Measurements from ENCODE around the gene ETFA. TPM values are rescaled to one million over a fixed set of nuclear protein-coding genes. Genes with fewer than 3 reads are reported as not detected.
"Not testable (repeated sequence)": the region's sequence is repeated elsewhere in the genome, so short reads cannot be mapped to it uniquely, and the experiment has no call there.

ETFA gene
- total RNA-seq, 1 donor = 51.5 TPM

DNA sequence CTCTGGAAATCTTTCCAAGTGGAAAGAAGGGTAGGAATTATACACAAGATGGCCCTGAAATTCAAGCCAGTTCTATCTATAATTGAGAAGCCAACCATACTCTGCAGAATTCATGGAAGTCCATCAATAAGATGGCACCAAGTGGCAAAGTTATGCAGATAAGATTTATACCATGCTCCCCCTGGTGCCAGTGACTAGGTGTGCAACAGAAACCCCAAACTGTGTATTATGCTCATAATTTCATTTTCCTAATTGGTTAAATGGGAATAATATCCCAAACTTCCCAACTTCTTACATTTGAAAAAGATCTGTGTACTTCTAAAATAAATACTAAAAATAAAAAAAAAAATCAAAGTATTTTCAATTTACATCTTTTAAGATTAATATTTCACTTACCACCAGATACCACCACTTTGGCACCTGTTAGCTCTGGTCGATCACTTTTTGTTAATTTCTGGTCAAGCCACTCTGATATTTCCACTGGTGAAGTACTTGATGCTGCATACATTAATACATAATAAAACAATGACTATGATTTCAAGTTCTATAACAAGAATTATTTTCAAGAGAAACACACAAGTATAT lies 25.9 kb downstream of the ETFA start:
- Histone ChIP-seq H3K9me3 (ENCODE audit: low read depth, low read length) (no peaks in the 10 kb centered on the region), H3K27me3 (ENCODE audit: insufficient read depth, low read length) (no peaks in the 10 kb centered on the region), H3K4me1 (ENCODE audit: insufficient read depth, low read length) (peaks cover 17% of the 10 kb centered on the region), H3K4me3 (ENCODE audit: low read length) (no peak overlapping the region)

DNA sequence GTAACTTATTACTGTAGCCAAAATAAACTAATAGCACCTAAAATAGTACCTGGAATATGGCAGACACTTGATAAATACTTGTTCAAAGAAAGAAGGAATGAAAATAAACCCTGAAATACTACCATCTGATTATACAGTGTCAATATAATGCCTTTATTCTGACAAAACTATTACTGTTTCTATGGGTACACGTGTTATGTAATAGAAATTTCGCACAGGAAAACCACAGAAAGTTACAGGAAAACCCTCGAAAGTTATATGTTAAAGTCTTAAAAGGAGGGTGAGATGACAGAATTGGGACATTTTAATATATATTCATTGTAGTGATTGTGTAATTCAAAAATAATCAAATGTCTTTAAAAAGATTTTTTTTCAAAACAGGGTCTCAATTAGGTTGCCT lies 28.8 kb downstream of the ETFA start:
- Histone ChIP-seq H3K4me1 (ENCODE audit: insufficient read depth, low read length) (peaks cover 17% of the 10 kb centered on the region), H3K9me3 (ENCODE audit: low read depth, low read length) (no peaks in the 10 kb centered on the region), H3K27me3 (ENCODE audit: insufficient read depth, low read length) (no peaks in the 10 kb centered on the region), H3K4me3 (ENCODE audit: low read length) (no peak overlapping the region)

DNA sequence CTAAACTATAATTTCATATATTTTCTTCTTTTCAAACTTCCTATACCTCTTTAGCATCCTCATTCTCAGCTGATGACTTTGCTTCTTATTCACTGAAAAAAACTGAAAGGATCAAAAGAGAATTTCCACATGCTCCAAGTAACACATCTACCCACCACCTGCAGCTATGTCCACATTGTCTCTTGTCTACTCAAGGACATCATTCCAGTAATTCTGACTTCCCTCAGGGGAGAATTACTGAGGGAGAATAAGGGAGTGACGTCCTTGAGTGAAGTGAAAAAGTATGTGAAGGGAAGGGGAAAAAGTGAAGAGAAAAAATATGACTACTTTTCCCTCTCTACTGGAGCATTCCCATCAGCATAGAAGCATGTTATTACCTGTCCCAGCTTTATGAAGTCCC lies 32.6 kb downstream of the ETFA start:
- Histone ChIP-seq H3K4me3 (ENCODE audit: low read length) (no peak overlapping the region), H3K27me3 (ENCODE audit: insufficient read depth, low read length) (no peaks in the 10 kb centered on the region), H3K9me3 (ENCODE audit: low read depth, low read length) (no peaks in the 10 kb centered on the region), H3K4me1 (ENCODE audit: insufficient read depth, low read length) (peaks cover 13% of the 10 kb centered on the region)

DNA sequence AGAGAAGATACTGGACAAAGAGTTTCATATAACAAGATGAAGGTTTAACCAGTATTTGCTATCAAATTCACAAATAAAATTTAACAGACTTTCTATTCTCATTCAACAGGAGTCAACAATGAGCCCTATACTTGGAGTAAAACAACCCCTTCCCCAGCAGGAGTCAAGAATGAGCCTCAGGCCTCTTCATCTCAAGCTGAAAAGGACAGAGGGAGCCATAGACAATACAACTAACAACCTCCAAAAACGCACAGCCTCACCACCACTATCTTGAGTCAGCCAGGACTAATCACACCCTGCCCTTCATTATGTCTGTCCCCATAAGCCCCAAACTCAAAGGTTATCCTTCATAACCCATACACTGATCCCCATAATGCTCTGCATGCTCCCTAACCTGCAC lies 36.4 kb downstream of the ETFA start:
- Histone ChIP-seq H3K4me3 (ENCODE audit: low read length) (no peak overlapping the region), H3K27me3 (ENCODE audit: insufficient read depth, low read length) (no peaks in the 10 kb centered on the region), H3K9me3 (ENCODE audit: low read depth, low read length) (no peaks in the 10 kb centered on the region), H3K4me1 (ENCODE audit: insufficient read depth, low read length) (no peaks in the 10 kb centered on the region)

DNA sequence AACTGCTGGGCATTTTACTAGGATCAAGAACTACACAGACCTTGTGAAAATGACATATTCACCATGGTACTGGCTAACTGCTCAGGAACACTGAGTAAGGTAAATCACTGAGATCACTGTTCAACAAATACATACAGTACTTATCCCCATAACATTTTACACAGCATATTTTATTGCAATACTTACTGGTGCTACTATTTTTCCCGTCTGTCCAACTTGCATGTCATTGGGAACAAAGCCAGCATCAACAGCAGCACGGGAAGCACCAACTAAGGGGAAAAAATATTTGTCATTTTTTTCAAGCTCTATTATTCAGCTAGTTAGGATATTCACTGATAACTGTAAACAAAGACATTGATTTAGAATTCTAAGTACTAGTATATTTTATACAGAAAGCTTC lies 37.0 kb downstream of the ETFA start:
- no peak overlapping the region for H3K4me3 ChIP-seq (ENCODE audit: low read length)
- no peaks in the 10 kb centered on the region for H3K27me3 ChIP-seq (ENCODE audit: insufficient read depth, low read length)
- H3K4me1 ChIP-seq (ENCODE audit: insufficient read depth, low read length) = no peaks in the 10 kb centered on the region
- H3K9me3 ChIP-seq (ENCODE audit: low read depth, low read length) = no peaks in the 10 kb centered on the region

DNA sequence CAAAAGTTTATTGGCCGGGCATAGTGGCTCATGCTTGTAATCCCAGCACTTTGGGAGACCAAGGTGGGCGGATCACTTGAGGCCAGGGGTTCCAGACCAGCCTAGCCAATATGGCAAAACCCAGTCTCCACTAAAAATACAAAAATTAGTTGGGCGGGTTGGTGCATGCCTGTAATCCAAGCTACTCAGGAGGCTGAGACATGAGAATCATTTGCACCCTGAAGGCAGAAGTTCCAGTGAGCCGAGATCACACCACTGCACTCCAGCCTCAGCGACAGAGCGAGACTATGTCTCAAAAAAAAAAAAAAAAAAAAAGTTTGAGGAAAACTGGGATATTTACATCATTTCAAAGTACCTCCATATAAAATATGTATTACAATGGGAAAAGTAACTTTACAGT lies 40.4 kb downstream of the ETFA start:
- H3K4me3 ChIP-seq (ENCODE audit: low read length) = no peak overlapping the region
- no peaks in the 10 kb centered on the region for H3K27me3 ChIP-seq (ENCODE audit: insufficient read depth, low read length)
- no peaks in the 10 kb centered on the region for H3K4me1 ChIP-seq (ENCODE audit: insufficient read depth, low read length)
- H3K9me3 ChIP-seq (ENCODE audit: low read depth, low read length) = peaks cover 6% of the 10 kb centered on the region

DNA sequence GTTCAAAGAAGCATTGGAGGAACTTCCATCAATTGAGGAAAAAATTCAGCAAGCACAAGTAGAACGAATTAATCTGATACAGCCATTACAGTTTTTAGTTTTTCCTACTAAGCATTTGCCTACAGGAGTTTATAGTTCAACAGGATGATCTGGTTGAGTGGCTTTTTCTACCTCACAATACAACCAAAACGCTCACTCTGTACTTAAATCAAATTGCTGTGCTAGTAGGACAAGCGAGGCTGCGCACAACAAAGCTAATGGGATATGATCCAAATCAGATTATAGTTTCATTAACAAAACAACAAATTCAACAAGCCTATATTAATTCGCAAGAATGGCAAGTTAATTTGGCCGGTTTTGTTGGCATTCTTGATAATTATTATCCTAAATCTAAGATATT lies 44.2 kb downstream of the ETFA start:
- Histone ChIP-seq H3K4me1 (ENCODE audit: insufficient read depth, low read length) (no peaks in the 10 kb centered on the region), H3K4me3 (ENCODE audit: low read length) (no peak overlapping the region), H3K27me3 (ENCODE audit: insufficient read depth, low read length) (no peaks in the 10 kb centered on the region), H3K9me3 (ENCODE audit: low read depth, low read length) (peaks cover 23% of the 10 kb centered on the region)

DNA sequence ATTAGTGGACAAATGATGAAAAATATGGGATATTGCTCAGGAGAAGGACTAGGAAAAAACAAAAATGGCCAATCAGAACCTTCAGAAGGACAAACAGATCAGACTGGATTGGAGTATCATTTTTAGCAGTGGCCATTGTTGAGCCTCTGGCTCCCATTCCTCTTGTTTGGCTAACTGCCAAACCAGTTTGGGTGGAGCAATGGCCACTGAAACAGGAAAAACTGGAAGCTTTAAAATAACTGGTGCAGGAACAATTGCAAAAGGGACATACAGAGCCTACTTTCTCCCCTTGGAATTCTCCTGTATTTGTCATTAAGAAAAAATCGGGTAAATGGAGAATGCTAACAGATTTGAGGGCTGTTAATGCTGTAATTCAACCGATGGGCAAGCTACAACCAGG lies 45.5 kb downstream of the ETFA start:
- not testable (repeated sequence) for H3K4me3 ChIP-seq (ENCODE audit: low read length); H3K4me1 ChIP-seq (ENCODE audit: insufficient read depth, low read length); H3K27me3 ChIP-seq (ENCODE audit: insufficient read depth, low read length)
- H3K9me3 ChIP-seq (ENCODE audit: low read depth, low read length) = peaks cover 23% of the 10 kb centered on the region

DNA sequence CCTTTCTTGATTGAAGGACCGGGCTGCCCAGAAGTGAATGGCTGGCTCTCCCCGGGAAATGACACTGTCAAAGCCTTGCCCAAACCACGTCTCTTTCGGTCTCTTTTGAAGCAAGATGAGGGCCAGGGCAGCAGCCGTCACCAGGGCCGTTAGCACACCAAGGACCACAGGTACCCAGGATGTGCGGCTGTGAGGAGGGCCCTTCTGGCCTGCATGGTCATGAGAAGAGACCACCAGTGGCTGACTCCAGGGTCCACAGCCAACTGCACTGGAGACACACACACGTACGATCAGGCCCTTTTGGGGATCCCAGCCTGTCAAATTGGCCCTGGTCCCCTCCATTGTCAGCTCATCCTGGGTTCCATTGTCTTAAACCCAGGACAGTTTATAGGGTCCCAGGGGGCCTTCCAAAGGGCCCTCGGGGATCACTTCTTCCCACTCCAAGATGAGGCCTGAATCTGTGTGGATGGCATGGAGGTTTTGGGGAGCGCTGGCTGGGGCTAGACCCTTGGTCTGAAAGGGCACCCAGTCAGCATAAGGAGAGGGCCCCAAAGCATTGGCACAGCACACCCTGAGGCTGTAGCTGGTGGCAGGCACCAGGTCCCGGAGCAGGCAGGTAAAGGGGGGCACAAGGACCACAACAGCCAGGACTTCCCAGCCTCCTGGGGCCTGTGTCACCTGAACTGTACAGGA lies 50.9 kb downstream of the ETFA start:
- no peaks in the 10 kb centered on the region for H3K4me1 ChIP-seq (ENCODE audit: insufficient read depth, low read length)
- no peak overlapping the region for H3K4me3 ChIP-seq (ENCODE audit: low read length)
- peaks cover 17% of the 10 kb centered on the region for H3K9me3 ChIP-seq (ENCODE audit: low read depth, low read length)
- no peaks in the 10 kb centered on the region for H3K27me3 ChIP-seq (ENCODE audit: insufficient read depth, low read length)

DNA sequence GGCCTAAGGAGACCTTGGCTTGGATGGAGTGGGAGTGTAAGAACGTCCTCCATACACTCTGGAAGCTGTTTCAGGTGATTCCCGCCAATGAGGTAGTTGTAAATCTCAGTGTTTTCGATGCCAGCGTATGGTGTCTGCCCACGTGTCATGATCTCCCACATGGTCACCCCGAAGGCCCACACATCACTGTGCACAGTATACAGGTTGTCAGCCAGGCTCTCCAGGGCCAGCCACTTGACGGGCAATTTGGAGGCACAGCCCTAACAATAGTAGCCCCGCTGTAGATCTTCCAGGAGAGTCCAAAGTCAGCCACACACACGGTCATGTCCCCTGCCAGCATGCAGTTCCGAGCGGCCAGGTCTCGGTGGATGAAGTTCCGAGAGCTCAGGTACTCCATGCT lies 51.9 kb downstream of the ETFA start:
- Histone ChIP-seq H3K4me3 (ENCODE audit: low read length) (no peak overlapping the region), H3K4me1 (ENCODE audit: insufficient read depth, low read length) (no peaks in the 10 kb centered on the region), H3K9me3 (ENCODE audit: low read depth, low read length) (peaks cover 16% of the 10 kb centered on the region), H3K27me3 (ENCODE audit: insufficient read depth, low read length) (no peaks in the 10 kb centered on the region)

DNA sequence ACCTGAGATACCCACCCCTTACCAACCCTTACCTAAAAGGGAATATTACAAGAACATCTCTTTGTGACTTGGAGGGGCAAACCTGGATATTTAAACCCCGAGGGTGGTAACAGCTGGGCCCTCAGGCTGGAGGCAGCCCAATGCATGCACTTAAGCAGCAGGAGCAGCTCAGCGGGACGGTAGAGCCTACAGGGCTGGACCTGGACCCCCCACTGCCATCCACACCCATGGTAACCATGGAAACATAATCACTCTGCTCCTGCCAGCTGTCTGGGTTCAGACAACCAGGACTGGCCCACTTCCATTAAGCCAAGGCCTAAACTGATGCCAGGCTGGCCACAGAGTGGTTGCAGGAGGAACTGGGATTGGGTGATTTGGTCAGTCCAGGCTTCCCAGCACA lies 52.8 kb downstream of the ETFA start:
- Histone ChIP-seq H3K27me3 (ENCODE audit: insufficient read depth, low read length) (no peaks in the 10 kb centered on the region), H3K4me1 (ENCODE audit: insufficient read depth, low read length) (no peaks in the 10 kb centered on the region), H3K9me3 (ENCODE audit: low read depth, low read length) (peaks cover 7% of the 10 kb centered on the region), H3K4me3 (ENCODE audit: low read length) (no peak overlapping the region)

DNA sequence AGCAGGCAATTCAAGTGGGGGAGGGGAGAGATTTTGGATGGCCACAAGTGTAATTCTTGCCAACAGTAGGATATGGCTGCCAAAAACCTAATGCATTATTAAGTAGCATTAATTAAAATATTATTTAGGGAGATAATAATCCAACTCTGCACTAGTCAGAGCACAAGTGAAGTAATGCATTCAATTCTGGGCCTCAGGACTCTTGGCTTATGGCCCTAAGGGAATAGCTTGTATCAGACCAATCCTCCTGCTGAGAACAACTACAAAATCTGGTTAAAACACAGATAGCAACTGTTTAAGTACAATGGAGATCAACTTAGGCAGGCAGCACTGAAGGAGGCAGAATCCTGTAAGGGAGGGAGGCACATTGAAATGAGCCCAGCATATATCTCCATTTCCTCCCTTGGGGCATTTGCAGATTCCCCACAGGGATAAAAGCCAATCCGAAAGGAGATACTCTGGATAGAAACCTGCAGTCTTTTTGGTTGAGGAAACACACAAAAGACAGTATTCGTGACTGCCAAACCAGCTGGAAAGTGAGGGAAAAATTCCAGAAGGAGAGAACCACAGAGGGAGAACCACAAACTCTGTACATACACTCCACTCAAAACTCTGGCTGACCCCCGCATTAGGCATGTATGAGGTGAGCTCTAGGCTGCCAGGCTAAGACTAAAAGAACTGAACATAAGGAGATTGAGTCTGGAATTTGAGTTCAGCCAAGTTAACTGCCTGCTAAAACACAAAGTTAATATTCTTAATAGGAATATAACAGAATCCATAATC lies 57.4 kb downstream of the ETFA start:
- Histone ChIP-seq H3K4me1 (ENCODE audit: insufficient read depth, low read length) (no peaks in the 10 kb centered on the region), H3K27me3 (ENCODE audit: insufficient read depth, low read length) (no peaks in the 10 kb centered on the region), H3K4me3 (ENCODE audit: low read length) (no peak overlapping the region), H3K9me3 (ENCODE audit: low read depth, low read length) (no peaks in the 10 kb centered on the region)

DNA sequence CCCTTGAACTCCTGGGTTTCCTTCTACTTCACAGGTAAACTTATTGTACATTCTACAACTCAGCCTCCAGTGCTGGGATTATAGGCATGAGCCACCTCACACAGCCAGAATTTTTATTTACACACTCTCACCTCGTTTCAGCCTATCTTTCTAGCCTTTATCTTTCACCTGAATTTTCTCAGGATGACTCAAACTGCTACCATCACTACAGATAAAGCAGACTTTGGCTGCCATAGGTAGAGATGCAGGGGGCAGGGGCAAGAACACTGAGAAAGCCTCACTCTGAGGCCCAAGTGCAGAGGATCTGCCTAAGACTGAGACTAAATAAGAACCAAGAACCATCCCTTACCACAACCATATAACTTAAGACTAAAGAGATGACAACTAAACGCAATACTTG lies 59.0 kb downstream of the ETFA start:
- Histone ChIP-seq H3K4me3 (ENCODE audit: low read length) (no peak overlapping the region), H3K27me3 (ENCODE audit: insufficient read depth, low read length) (no peaks in the 10 kb centered on the region), H3K4me1 (ENCODE audit: insufficient read depth, low read length) (no peaks in the 10 kb centered on the region), H3K9me3 (ENCODE audit: low read depth, low read length) (no peaks in the 10 kb centered on the region)

DNA sequence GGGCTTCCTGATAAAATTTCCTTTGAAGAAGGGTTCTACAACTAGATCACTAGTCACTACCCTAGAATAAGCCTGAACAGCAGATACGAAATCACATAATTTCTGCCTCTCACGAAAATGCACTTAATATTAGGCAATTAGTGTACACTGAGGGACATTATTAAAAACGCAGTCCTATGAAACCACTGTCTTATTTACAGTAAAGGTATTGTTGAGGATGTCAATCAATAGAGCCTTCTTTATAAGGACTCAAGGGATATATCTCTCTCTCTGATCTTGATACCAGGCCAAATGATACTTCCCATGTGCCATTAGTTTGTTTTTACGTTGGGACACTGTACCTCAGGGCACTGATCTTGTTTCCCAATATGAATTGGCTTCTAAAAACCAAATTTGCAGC lies 59.6 kb downstream of the ETFA start:
- Histone ChIP-seq H3K9me3 (ENCODE audit: low read depth, low read length) (no peaks in the 10 kb centered on the region), H3K27me3 (ENCODE audit: insufficient read depth, low read length) (no peaks in the 10 kb centered on the region), H3K4me3 (ENCODE audit: low read length) (no peak overlapping the region), H3K4me1 (ENCODE audit: insufficient read depth, low read length) (no peaks in the 10 kb centered on the region)

DNA sequence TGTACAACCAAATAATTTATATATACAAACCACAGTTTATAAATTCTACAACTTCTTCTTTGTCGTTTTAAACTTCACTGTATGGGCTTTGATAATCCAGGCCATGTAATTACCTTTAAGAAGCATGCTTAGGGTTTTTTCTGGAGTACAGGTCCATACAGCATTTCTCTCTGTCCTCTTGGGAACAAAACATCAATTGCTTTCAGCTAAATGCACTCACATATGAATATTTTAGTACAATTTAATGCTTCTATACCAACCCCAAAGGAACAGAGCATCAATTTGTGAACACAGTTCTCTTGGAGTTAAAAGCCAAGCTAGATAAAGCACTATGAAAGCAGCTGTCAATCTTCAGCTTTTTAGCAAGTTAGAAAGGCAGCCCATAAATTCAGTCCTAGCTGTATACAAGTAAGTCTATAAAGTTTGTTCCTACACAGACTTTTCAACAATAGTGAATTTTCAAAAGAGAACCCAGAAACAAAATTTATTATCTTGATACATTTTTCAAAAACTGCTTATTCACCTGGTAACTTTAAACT lies 66.1 kb downstream of the ETFA start:
- Histone ChIP-seq H3K27me3 (ENCODE audit: insufficient read depth, low read length) (no peaks in the 10 kb centered on the region), H3K4me1 (ENCODE audit: insufficient read depth, low read length) (no peaks in the 10 kb centered on the region), H3K9me3 (ENCODE audit: low read depth, low read length) (no peaks in the 10 kb centered on the region), H3K4me3 (ENCODE audit: low read length) (no peak overlapping the region)

All from mononuclear cell (primary cell).